IPS DF 4.7 (cell line): ENCODE results near the gene OR2S2.
"Not testable (repeated sequence)": the region's sequence is repeated elsewhere in the genome, so short reads cannot be mapped to it uniquely, and the experiment has no call there.

ENCODE experiments used
- DNase-seq: peaks from one replicate; pipeline ENCODE4 v3.0.0-alpha.2; 2013; ENCODE audit warnings: low spot score; ENCODE audit errors: extremely low read depth

The OR2S2 gene

DNA sequence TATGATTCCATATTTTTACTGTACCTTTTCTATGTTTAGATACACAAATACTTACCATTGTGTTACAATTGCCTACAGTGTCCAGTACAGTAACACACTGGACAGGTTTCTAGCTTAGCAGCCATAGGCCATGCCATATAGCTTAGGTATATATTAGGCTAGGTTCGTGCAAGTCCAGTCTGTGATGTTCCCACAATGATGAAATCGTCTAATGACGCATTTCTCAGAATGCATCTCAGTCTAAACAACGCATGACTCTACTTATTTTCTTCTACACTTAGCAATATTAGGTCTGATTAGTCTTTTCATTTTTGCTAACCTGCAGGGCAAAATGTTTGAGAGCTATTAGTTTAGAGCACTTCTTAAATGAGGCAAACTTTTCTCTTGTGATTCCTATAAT is 22.7 kb downstream of the OR2S2 start:
- DNase-seq = no peak

DNA sequence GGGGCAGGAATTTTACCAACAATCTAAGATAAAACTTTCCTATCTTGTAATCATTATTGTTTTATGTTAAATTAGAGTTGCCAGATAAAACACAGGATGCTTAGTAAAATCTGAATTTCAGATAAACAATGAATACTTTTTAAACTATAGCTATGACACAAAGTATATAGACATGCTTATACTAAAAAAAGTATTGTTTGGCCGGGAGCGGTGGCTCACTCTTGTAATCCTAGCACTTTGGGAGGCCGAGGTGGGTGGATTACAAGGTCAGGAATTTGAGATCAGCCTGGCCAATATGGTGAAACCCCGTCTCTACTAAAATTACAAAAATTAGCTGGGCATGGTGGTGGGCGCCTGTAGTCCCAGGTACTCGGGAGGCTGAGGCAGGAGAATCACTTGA is 23.9 kb downstream of the OR2S2 start:
- DNase-seq = not testable (repeated sequence)

DNA sequence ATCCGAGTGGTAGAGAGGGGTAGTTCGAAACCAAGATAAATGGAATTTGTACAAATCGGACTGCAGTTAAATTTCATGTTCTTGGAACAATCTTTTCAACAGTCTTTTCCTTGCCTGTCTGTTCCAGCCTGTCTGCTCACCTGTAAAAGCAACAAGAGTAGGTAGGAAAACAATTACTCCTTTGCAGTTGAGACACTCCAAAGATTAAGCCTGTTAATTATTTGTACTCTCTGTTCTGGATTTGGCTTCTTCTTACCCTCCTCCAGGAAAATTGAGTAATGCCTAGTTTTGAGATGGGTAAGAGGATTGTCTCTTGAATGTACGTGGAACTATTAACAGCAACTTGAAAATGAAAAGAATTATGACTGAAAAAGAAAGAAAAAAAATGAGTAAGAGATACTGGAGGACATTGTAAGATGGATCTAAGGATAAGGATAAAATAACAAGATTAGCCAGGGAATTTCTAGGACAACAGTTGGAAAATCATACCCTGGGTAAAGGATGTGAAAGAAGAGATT is 24.3 kb downstream of the OR2S2 start:
- no peak for DNase-seq

DNA sequence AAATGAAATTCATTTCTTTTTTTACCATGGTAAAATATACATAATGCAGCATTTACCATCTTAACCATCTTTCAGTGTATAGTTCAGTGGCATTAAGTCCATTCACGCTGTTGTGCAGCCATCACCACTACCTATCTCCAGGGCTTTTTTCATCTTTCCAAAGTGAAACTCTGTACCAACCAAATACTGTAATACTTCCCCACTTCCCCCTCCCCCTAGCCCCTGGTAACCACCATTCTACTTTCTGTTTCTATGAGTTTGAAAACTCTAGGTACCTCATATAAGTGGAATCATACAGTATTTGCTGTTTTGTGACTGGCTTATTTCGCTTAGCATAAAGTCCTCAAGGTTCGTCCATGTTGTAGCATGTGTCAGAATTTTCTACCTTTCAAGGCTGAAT is 25.2 kb downstream of the OR2S2 start:
- DNase-seq = no peak

DNA sequence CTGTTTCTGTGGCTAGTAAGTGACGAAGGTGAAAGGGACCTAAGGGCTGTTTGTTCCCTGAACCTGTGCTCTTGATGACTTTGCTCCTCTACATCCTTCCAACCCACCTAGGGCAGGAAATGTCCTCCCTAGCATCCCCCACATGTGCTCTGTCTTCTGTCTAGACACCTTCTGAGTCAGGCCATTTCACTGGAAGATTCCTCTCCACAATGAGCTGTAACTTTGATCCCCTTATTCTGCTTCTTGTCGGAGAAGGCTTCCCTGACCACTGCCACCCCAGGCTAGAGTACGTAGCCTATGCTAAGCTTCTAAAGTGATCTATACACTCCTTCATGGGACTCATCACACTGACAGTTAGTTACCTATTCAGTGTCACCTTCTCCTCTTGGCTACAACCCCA is 27.0 kb downstream of the OR2S2 start:
- no peak for DNase-seq

DNA sequence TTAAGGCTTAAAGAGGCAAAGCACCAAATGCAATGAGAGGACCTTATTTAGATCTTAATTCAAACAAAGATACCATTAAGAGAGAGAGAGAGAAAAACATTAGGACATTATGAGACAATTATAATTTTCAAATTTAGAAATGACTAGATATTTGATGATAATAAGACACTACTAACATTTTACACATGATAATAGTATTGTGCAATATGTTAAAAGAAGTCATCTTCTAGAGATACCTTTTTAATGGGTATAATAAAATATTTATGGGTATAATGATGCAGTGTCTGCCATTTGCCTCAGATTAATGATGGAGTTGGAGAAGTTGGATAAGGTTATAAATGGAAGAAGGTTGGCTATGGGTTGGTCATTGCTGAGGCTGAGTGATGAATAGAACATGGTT is 27.4 kb downstream of the OR2S2 start:
- no peak for DNase-seq

DNA sequence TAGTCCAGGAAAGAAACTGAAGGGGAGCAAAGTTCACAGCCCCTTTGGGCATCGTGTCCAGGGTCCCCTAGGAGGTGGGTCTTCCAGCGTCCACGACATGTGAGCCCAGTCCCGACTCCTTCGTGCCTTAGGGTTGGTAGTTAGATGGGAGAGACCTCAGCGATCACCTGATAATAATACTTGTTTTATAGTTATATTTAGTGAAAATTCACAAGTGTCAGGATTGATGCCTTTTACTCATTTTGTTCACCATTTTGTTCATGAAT is 28.6 kb downstream of the OR2S2 start:
- no peak for DNase-seq

DNA sequence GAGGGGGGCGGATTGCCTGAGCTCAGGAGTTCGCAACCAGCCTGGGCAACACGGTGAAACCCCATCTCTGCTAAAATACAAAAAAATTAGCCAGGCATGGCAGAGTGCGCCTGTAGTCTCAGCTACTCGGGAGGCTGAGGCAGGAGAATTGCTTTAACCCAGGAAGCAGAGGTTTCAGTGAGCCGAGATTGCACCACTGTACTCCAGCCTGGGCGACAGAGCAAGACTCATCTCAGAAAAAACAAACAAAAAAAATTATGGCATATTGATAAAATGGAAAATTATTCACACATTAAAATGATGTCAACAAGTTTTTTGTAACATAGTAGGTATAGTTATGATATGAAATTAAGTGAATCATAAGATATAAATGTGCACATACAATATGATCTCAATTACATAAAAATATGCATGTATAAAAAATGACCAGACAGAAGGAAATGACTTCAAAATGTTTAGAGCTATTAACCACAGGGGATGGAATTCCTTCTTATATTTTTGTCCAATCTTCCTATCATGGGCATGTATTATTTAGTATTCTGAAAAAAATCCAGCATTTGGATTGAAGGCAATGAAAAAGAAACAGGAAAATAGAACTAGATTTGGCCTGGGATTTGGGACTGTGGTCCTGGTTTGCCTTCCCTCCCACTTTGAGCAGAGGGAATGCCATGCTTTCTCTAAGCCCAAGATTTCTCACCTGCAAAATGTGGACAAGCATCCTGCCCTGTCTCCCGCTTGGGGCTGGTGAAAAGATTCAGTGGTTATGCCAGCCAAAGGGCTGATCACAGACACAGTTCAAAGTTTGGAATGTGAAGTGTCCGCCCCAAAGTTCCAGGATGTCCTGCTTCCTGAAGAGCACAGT is 29.1 kb downstream of the OR2S2 start:
- DNase-seq = no peak

DNA sequence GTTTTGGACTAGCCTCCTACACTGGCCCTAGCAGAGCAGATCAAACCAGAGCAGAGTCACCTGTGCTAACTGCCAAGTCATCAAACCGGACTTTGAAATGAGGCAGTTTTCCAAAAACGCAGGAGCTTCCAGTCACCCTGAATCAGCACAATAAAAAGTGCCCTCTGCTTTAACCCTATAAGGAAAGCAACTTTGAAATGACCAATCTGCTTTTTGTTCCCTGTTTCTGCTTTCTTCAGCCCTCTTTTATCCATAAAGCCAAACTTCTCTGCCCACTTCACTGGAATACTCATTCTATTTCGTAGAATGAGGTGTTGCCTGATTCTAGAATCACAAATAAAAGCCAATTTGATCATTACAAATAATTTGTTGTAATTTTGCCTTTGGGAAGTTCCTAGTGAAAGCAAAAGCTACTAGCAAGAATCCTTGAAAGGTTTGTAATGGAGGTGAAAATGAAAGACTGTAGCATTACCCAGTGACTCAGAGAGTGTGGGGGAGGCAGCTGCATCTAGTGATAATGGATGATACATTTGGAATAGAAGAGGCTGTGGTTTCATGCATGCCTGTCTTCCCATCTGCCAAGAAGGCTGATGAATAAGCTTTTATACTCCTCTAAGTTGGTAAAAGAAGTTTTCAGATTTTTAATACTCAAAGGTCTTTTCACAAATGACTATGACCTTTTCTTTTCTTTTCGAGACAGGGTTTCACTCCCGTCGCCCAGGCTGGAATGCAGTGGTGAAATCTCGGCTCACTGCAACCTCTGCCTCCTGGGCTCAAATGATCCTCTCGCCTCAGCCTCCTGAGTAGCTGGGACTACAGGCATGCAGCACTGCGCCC is 33.8 kb downstream of the OR2S2 start:
- no peak for DNase-seq

DNA sequence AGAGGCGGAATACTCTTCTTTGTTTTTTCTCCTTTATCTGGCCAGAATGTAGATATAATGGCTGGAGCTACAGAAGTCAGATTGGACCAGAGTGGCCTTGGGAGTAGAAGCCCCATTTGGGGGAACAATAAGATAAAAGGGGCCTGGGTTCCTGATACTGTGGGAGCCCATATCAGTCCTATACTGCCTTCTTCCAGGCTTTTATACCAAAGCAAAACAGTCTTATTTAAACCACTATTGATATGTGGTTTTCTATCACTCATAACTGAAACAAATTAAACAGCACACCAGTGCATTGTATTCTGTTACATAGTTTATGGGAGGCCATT is 34.4 kb downstream of the OR2S2 start:
- no peak for DNase-seq

DNA sequence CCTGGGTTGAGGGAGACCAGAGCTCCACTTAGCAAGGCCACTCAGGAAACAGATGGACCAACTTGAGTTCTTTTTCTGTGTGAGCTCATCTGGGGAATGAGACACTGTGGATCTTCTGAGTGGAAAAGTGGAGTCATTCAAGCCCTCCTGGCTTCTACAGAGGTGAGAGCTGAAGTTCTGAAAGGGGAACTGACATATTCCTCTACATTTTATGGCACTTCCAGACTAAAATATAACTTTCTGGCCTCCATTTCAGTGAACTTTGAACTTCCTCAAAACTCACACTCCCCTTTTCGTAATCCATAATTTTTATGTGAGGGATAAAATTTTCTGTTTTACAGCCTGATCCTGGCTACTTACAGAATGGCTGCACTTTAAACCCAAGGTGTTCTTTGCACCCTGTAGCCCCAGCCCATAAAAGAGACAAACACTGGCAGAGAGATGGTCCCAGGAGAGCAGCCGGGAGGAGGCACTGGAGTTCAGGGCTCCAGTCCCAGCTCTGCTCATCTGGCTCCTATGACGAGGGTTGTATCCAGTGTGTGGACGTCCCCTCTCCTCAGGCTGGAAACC is 37.8 kb downstream of the OR2S2 start:
- no peak for DNase-seq

DNA sequence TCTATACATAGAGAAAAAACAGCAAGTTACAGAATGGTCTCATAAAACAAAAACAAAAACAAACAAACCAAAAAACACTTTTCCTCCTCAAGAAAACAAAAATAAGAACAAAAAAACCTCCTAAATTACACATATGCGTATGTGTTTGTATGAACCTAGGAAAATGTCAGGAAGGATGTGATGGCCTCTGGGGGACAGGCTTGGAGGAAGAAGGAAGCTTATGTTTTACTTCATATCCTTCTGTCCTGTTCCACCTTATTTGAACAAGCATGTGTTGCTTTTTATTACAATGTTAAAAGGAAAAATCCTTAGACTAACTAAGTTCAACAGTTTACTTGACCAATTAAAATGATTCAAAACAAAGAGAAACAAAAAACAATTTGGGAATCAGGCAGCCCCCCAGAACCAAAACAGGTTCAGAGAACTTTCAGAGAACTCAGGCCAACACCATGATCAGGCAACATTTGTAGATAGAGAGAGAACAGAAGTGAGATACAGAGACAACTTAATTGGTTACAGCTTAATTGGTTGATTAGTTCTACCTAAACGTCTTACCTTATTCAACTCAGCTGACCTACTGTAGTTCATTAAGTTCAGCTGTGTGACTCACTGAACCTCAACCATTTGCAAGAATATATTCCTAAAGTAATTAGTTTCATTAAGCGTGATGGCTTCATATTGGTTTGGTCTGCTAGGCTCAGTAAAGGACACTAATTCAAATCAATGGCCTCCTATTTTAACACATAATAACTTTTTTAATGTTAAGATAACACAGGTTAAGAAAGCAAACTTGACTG is 38.5 kb downstream of the OR2S2 start:
- DNase-seq = no peak

DNA sequence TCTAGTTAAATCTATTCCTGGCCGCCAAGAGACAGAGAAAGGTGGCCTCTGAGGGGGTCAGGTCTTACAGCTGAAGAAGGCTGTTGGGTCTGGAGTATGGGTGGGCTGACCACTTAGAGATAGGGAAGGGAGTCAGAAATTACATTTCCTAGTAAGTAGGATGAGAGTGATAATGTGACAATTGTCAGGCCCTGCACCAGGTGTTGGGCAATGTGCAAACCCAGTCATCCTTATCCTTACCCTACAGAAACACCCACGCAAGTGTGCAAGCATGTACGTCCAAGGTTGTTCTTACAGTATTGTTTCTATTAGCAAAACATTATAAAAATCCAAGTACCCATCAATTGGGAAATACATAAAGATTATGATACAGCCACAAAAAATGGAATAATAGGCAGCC is 39.2 kb downstream of the OR2S2 start:
- DNase-seq = no peak

DNA sequence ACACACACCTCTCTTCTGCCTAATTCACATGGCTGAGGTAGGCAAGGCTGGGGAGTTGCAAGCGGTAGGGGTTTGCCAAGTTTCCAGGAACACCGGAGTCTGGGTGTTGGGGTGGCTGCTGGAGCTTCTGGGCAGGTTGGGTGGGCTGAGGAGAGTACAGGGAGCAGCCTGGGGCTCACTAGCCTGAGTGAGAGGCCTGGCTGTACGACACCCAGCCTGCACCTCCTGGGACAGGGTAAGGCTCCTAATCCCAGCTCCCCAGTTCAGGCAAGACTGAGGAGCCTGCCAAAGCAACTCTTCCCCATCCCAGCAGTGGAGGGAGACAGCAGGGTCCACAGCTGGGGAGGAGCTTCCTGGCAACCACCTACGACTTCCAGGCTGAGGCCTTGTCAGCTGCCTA is 40.7 kb downstream of the OR2S2 start:
- DNase-seq = no peak

DNA sequence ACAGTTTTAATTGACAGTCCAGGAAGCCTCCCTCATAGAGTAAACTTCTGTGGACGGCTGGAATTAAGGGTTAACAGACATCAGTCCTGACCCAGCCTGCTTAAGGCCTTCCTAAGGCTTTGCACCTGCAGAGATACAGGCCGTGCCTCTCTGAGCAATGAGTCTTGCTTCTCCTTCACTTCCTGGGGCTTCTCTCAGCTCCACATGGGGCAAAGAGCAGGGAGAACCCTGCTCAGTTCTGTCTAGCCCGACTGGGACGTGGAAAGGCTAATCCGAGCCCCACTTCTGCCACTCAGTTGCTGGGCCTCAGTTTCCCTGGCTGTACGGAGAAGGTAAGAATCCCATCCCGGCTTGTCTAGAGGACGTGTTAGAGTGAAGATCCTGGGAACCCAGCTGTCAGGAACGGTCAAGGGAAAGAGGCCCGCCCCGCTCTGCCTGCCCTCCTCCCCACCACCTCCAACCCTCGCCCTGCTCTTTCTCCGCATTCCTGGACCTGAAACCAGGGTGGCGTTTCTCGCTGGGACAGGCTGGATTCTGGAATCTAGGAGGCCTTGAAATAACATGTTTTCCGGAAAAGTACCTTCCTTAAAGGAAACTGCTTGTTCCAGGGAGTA is 42.2 kb downstream of the OR2S2 start:
- DNase-seq = no peak

DNA sequence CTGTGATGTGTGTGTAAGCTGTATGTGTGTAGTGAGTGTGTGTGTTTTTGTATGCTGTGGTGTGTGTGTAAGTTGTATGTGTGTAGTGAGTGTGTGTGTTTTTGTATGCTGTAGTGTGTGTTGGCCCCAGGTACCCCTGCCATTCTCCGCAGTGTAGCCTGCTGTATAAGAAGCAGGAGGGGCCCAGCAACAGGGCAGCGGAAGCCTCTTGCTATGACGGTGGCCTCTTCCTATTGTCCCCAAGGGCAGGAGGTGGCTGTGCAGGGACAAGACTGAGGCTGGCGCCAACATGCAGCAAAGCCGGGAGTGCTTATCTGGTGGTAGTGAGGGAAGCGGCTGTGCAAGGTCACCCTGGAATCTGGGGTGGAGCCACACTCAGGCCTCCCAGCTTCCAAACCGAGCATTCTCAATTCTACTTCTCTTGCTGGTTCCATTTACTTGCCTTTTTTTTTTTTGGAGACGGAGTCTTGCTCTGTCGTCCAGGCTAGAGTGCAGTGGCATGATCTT is 43.6 kb downstream of the OR2S2 start:
- no peak for DNase-seq

DNA sequence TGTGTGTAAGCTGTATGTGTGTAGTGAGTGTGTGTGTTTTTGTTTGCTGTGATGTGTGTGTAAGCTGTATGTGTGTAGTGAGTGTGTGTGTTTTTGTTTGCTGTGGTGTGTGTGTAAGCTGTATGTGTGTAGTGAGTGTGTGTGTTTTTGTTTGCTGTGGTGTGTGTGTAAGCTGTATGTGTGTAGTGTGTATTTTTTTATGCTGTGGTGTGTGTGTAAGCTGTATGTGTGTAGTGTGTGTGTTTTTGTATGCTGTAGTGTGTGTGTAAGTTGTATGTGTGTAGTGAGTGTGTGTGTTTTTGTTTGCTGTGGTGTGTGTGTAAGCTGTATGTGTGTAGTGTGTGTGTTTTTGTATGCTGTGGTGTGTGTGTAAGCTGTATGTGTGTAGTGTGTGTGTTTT is 44.5 kb downstream of the OR2S2 start:
- DNase-seq = not testable (repeated sequence)

DNA sequence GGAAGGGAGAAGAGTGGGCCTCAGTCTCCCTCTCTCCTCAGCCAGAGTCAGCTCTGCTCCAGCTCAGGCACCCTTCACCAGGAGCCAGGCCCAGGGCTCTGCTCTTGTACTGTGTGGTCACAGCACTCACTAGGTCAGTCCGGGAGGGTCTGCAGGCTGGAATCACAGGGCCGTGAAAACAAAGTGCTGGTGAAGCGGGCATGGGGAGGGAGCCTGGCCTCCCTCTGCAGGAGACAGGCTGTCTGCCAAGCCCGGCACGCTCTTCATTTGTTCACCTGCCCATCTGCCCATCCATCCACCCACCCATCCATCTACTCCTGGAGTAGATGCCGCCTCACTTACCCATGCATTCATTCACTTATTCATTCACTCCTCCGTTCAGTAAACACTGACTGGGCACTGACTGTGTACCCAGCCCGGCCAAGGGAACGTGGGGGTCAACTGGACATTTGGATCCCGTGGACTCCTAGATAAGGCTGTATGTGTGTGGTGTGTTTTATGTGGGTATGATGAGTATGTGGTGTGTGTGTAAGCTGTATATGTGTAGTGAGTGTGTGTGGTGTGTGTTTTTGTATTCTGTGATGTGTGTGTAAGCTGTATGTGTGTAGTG is 45.1 kb downstream of the OR2S2 start:
- DNase-seq = no peak

DNA sequence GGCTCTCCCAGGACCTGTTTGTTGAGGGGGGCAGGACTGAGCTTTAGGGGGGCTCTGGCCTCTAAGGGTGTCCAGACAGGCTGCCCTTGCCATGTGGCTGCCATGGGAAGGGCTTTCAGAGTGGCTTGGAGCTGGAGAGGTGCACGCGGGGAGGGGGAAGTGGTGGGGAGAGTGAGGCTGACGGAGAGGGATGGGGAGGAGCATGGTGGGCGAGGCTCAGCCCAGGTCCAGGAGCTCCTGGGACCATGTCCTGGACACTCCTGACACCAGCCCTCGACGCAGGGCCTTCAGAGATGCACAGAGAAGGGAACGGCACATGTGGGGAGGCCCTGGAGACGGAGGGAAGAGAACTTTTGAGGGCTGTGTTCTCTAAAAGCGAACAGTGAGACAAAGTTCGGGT is 46.3 kb downstream of the OR2S2 start:
- no peak for DNase-seq

DNA sequence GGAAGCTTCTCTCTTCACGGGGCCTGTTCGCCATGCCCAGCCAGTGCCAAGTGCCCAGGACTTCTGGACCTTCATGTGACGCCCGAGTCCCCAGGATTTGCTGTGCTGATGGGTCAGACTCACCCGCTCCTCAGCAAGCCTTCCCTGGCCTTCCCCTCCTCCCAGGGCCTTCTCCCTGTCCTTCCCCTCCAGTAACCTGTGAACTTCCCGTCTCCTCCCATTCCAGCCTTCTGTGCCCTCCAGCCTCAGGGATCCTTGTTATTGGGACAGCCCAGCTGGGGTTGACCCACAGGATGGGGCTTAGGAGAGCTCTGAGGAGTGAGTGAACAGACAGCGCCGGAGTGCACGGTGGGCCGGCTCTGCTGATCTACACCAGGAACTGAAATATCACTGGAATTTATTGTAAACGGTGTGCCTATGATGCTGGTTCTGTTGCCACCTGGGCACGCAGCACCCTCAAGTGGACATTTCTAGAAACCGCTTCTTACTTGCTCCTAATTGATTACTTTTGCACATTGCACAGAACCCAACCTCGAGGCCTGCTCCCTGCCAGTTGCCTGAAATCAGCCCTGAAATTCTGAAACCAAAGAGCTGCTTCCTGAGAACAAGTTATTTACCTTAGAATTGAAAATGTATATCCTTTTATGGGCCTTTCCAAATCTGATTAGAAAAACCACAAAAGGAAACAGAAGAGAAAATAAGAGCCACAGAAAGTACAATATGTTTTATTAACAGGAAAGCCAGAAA is 47.2 kb downstream of the OR2S2 start:
- DNase-seq = no peak
